HCT116 (cell line): ENCODE data around the gene ELL2. TPM values are rescaled to one million over a fixed set of nuclear protein-coding genes. Genes with fewer than 3 reads are reported as not detected.

Experiments
- ATAC-seq: fragments of 200-7000 bp; cut with Tn5 transposase; 2 replicates; pipeline ENCODE4 v1.9.1; 2020; ENCODE audit warnings: mild to moderate bottlenecking, moderate library complexity
- BruUV-seq: library from RNA; stranded (reverse); fragments of 400-500 nt; replicated peaks from 2 replicates; lab custom pipeline; 2021; lab: Mats Ljungman, UMichigan
- CTCF ChIA-PET: fragments of 300-600 bp; sonication (Branson Sonifier 250); formaldehyde crosslinking; loops from one replicate; lab custom pipeline; 2021; ENCODE audit warnings: antibody characterized with exemption; lab: Charles Lee
- POLR2A ChIA-PET: fragments of 300-600, 350-600 bp; sonication (Branson Sonifier 250); formaldehyde crosslinking; loops from one replicate; lab custom pipeline; 2021; ENCODE audit warnings: antibody characterized with exemption; lab: Charles Lee
- RAD21 ChIA-PET, 2 experiments: fragments of 300-600 bp; sonication (Branson Sonifier 250); formaldehyde crosslinking; loops; one replicate each; lab custom pipeline; 2023; ENCODE audit warnings: low total read pairs in 2 of 2; ENCODE audit not compliant: uncharacterized antibody in 2 of 2, unreplicated experiment in 2 of 2, low non-redundant PET in 1 of 2; lab: Charles Lee
- DNase-seq: peaks from one replicate; pipeline ENCODE4 v3.0.0-alpha.2; 2010; ENCODE audit warnings: low read depth, low spot score
- H2AFZ ChIP-seq: fragments of 200-600 bp; shearing (Covaris generic), sonication (generic); 2 replicates; pipeline ENCODE4 v1.6.1; 2017; ENCODE audit warnings: low read depth, mixed run types, mixed read lengths, antibody characterized with exemption, low read length; ENCODE audit not compliant: poor library complexity, severe bottlenecking
- H3K27ac ChIP-seq: 2 replicates; pipeline ENCODE4 v1.5.1; 2012; ENCODE audit warnings: low read depth, low read length
- H3K27me3 ChIP-seq: fragments of 200-600 bp; sonication (generic); 2 replicates; pipeline ENCODE4 v1.6.1; 2016; ENCODE audit warnings: mixed run types, low read length, mixed read lengths; ENCODE audit not compliant: insufficient read depth
- H3K36me3 ChIP-seq, 2 experiments: fragments of 200-500 bp in 1 of 2; fragments of 200-600 bp in 1 of 2; sonication (Bioruptor generic) in 1 of 2; sonication (generic) in 1 of 2; 2 replicates each; pipeline versions ENCODE4 v1.5.1 to v1.6.1; 2014 to 2016; ENCODE audit warnings: low read length in 2 of 2, inconsistent platforms in 1 of 2, mixed read lengths in 1 of 2, mixed run types in 1 of 2; ENCODE audit not compliant: insufficient read depth in 2 of 2, control insufficient read depth in 1 of 2
- H3K4me1 ChIP-seq, 2 experiments: fragments of 200-600 bp in 1 of 2; sonication (generic) in 1 of 2; 2 replicates each; pipeline versions ENCODE4 v1.5.1 to v1.6.1; 2012 to 2017; ENCODE audit warnings: low read length in 2 of 2, inconsistent platforms in 1 of 2, mild to moderate bottlenecking in 1 of 2, mixed read lengths in 1 of 2, mixed run types in 1 of 2, moderate library complexity in 1 of 2; ENCODE audit not compliant: insufficient read depth in 2 of 2, control insufficient read depth in 1 of 2
- H3K4me2 ChIP-seq: fragments of 200-600 bp; sonication (generic); 2 replicates; pipeline ENCODE4 v1.6.1; 2017; ENCODE audit warnings: mixed run types, low read length, mixed read lengths
- H3K4me3 ChIP-seq, 2 experiments: fragments of 200-600 bp in 1 of 2; sonication (generic) in 1 of 2; replicated peaks in 1 of 2; 2 replicates each; pipeline ENCODE4 v1.5.1; 2011 to 2016; ENCODE audit warnings: low read length in 2 of 2, control low read depth in 1 of 2, low read depth in 1 of 2, mild to moderate bottlenecking in 1 of 2, mixed read lengths in 1 of 2, mixed run types in 1 of 2
- H3K79me2 ChIP-seq: fragments of 200-600 bp; sonication (generic); 2 replicates; pipeline ENCODE4 v1.6.1; 2017; ENCODE audit warnings: mild to moderate bottlenecking, mixed run types, low read length, moderate library complexity, mixed read lengths; ENCODE audit not compliant: insufficient read depth
- H3K9ac ChIP-seq: fragments of 200-600 bp; sonication (generic); 2 replicates; pipeline ENCODE4 v1.6.1; 2016; ENCODE audit warnings: low read length, mixed read lengths
- H3K9me2 ChIP-seq: fragments of 200-600 bp; sonication (generic), shearing (Covaris generic); 2 replicates; pipeline ENCODE4 v1.6.1; 2017; ENCODE audit warnings: mixed run types, mild to moderate bottlenecking, moderate library complexity; ENCODE audit not compliant: insufficient read depth
- H3K9me3 ChIP-seq, 2 experiments: fragments of 200-500 bp in 1 of 2; fragments of 200-600 bp in 1 of 2; sonication (Bioruptor generic) in 1 of 2; sonication (generic) in 1 of 2; 2 replicates each; pipeline ENCODE4 v1.6.1; 2014 to 2017; ENCODE audit warnings: low read length in 2 of 2, mixed read lengths in 2 of 2, inconsistent platforms in 1 of 2, low read depth in 1 of 2, mild to moderate bottlenecking in 1 of 2, mixed run types in 1 of 2, moderate library complexity in 1 of 2; ENCODE audit not compliant: control insufficient read depth in 1 of 2, insufficient read depth in 1 of 2
- H4K20me1 ChIP-seq: fragments of 200-600 bp; sonication (generic), shearing (Covaris generic); 2 replicates; pipeline ENCODE4 v1.6.1; 2017; ENCODE audit warnings: mixed run types, mild to moderate bottlenecking, moderate library complexity; ENCODE audit not compliant: insufficient read depth
- CEBPB ChIP-seq: IDR thresholded peaks from 2 replicates; pipeline ENCODE4 v1.6.1; 2012; ENCODE audit warnings: low read depth
- CTCF ChIP-seq, 3 experiments: fragments of 200-600 bp in 1 of 3; sonication (generic) in 1 of 3; IDR thresholded peaks in 2 of 3; conservative IDR thresholded peaks in 1 of 3; 2 replicates each; pipeline ENCODE4 v1.5.1; 2012 to 2017; ENCODE audit warnings: low read depth in 2 of 3, low read length in 2 of 3, antibody characterized with exemption in 1 of 3, borderline replicate concordance in 1 of 3, control low read depth in 1 of 3, mild to moderate bottlenecking in 1 of 3, mixed read lengths in 1 of 3, mixed run types in 1 of 3, moderate library complexity in 1 of 3; ENCODE audit not compliant: insufficient read depth in 1 of 3
- EGR1 ChIP-seq: IDR thresholded peaks from 2 replicates; pipeline ENCODE4 v1.6.1; 2012; ENCODE audit warnings: low read depth
- ELF1 ChIP-seq: IDR thresholded peaks from 2 replicates; pipeline ENCODE4 v1.6.1; 2012; ENCODE audit warnings: low read depth, borderline replicate concordance
- EZH2phosphoT487 ChIP-seq: fragments of 200-600 bp; IDR thresholded peaks from 2 replicates; pipeline ENCODE4 v1.6.1; 2018; ENCODE audit warnings: antibody characterized with exemption, borderline replicate concordance
- FOSL1 ChIP-seq: IDR thresholded peaks from 2 replicates; pipeline ENCODE4 v1.6.1; 2012; ENCODE audit warnings: low read depth
- JUND ChIP-seq: IDR thresholded peaks from 2 replicates; pipeline ENCODE4 v1.6.1; 2012
- MAX ChIP-seq: IDR thresholded peaks from 2 replicates; pipeline ENCODE4 v1.6.1; 2012
- POLR2A ChIP-seq: IDR thresholded peaks from 2 replicates; pipeline ENCODE4 v1.7.0; 2011; ENCODE audit warnings: borderline replicate concordance; ENCODE audit not compliant: insufficient read depth, insufficient read length; ENCODE audit errors: extremely low read depth
- POLR2AphosphoS5 ChIP-seq: IDR thresholded peaks from 2 replicates; pipeline ENCODE4 v1.6.1; 2011; ENCODE audit warnings: mild to moderate bottlenecking, low read depth, low read length, moderate library complexity
- RAD21 ChIP-seq: IDR thresholded peaks from 2 replicates; pipeline ENCODE4 v1.6.1; 2012; ENCODE audit warnings: low read depth, mild to moderate bottlenecking
- REST ChIP-seq: IDR thresholded peaks from 2 replicates; pipeline ENCODE4 v1.6.1; 2012; ENCODE audit warnings: low read depth
- TCF7L2 ChIP-seq: IDR thresholded peaks from 2 replicates; pipeline ENCODE4 v1.7.0; 2011; ENCODE audit warnings: borderline replicate concordance, inconsistent platforms; ENCODE audit not compliant: insufficient read depth, insufficient read length; ENCODE audit errors: extremely low read depth
- ZBTB33 ChIP-seq: IDR thresholded peaks from 2 replicates; pipeline ENCODE4 v1.6.1; 2011; ENCODE audit warnings: mild to moderate bottlenecking, low read length, moderate library complexity; ENCODE audit not compliant: insufficient replicate concordance; ENCODE audit errors: extremely low read depth
- ZFX ChIP-seq: fragments of 450-650 bp; IDR thresholded peaks from 2 replicates; pipeline ENCODE4 v1.6.1; 2017
- ZNF274 ChIP-seq: fragments of 200-500 bp; sonication (Bioruptor generic); IDR thresholded peaks from 2 replicates; pipeline ENCODE4 v1.6.1; 2014; ENCODE audit warnings: mild to moderate bottlenecking, low read depth, low read length, inconsistent platforms
- intact Hi-C: fragments of 100-400 bp; cut with micrococcal nuclease; formaldehyde crosslinking; loops from 2 replicates; pipeline ENCODE4 v1.10.0; 2022
- total RNA-seq: library from RNA; stranded (reverse); gene quantifications from one replicate; pipeline ENCODE4 v1.2.1, GENCODE V29; 2021; ENCODE audit not compliant: unreplicated experiment

The ELL2 gene
- total RNA-seq, 1 experiment from 2014 or later = 29.8 TPM

- TF ChIP-seq ZBTB33 (no peak), CTCF (IDR thresholded peaks at IDR 0.05 in 2 of 3, conservative IDR thresholded peaks at IDR 0.05 in 1 of 3; ENCODE audit: borderline replicate concordance in 1 of 3, insufficient read depth in 1 of 3, low read depth in 2 of 3, low read length in 2 of 3) (no peak), ZNF274 (no peak), POLR2AphosphoS5 (no peak), TCF7L2 (no peak)
Observed at GRCh38 chr5:95996904-95997723, 35.5 kb upstream of the ELL2 start (continued).

- CTCF ChIA-PET = no interaction called here
- H3K9me3 ChIP-seq = no peaks in the 10 kb centered on the region
Observed at GRCh38 chr5:95995962-95996489, 34.4 kb upstream of the ELL2 start.

More at GRCh38 chr5:95995962-95996489, 34.4 kb upstream of the ELL2 start:
- no peak for TF ChIP-seq FOSL1
- TF ChIP-seq ZFX = no peak
- TF ChIP-seq ELF1 = no peak
- no peak for TF ChIP-seq RAD21
- TF ChIP-seq JUND = no peak
- TF ChIP-seq EGR1 = no peak
- no peak for TF ChIP-seq EZH2phosphoT487
- TF ChIP-seq MAX = no peak
- TF ChIP-seq REST = no peak
- no peak for TF ChIP-seq CEBPB
- TF ChIP-seq POLR2A = no peak
- TF ChIP-seq, all 23 proteins: peak for 0
- no peak overlapping the region for H3K4me2 ChIP-seq
- H3K36me3 ChIP-seq = no peaks in the 10 kb centered on the region
- BruUV-seq = no TSS peak
- H3K9me2 ChIP-seq = no peaks in the 10 kb centered on the region
- ChIA-PET POLR2A (no interaction called here), RAD21 (no interaction called here)
- H3K27me3 ChIP-seq = no peaks in the 10 kb centered on the region
- intact Hi-C loops = loop anchor here (10.0 kb wide), 1 partner anchor 59 kb away; no protein-coding TSS in a partner anchor
- no peak for DNase-seq
- no peak overlapping the region for H3K27ac ChIP-seq
- H3K9ac ChIP-seq = no peak overlapping the region
- no peaks in the 10 kb centered on the region for H3K79me2 ChIP-seq
- H3K4me3 ChIP-seq = no peak overlapping the region
- ATAC-seq = no peak
- no peaks in the 10 kb centered on the region for H4K20me1 ChIP-seq
- H2AFZ ChIP-seq = no peak overlapping the region
- no peaks in the 10 kb centered on the region for H3K4me1 ChIP-seq
